ENCODE measurements around the gene CHCHD3.

- TF ChIP-seq POLR2AphosphoS5 (IDR thresholded peaks at IDR 0.05; ENCODE audit: borderline replicate concordance, low read depth, low read length) (no peak), EZH2 (IDR thresholded peaks at IDR 0.05) (no peak)
Observed at GRCh38 chr7:133102276-133103060, 20.6 kb upstream of the CHCHD3 start.
